Mucosa of gallbladder (tissue), 1 donor: Measurements from ENCODE around the gene TOP3A. TPM values are rescaled to one million over a fixed set of nuclear protein-coding genes. Genes with fewer than 3 reads are reported as not detected.
A peak's percentile ranks its signal among the peaks of the same experiment; 100 is the strongest.

Experiments used
- DNase-seq: peaks from one replicate; pipeline ENCODE4 v3.0.0-alpha.2; 2020; ENCODE audit warnings: low spot score
- total RNA-seq: library from RNA; stranded (reverse); gene quantifications from one replicate; pipeline ENCODE4 v1.2.1, GENCODE V29; 2021
- donor health status: DM: no; HTN: no; CAD: no.

Gene TOP3A
- total RNA-seq, 1 donor from 2014 or later = 25.6 TPM

DNA sequence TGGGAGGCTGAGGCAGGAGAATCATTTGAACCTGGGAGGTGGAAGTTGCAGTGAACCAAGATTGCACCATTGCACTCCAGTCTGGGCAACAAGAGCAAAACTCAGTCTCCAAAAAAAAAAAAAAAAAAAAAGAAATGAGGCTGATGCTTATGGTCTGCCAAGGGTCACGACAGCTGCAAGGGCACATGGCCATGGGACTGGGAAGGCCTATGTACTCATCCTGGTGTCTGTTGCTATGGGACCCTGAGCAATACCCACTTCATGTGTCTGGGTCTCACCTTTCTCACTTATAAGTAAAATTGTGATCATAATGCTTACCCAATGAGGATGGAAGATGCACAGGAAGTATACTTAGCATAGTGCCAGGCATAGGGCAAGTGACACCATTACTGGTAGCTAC is 37.7 kb downstream of the TOP3A start:
- DNase-seq = no peak

DNA sequence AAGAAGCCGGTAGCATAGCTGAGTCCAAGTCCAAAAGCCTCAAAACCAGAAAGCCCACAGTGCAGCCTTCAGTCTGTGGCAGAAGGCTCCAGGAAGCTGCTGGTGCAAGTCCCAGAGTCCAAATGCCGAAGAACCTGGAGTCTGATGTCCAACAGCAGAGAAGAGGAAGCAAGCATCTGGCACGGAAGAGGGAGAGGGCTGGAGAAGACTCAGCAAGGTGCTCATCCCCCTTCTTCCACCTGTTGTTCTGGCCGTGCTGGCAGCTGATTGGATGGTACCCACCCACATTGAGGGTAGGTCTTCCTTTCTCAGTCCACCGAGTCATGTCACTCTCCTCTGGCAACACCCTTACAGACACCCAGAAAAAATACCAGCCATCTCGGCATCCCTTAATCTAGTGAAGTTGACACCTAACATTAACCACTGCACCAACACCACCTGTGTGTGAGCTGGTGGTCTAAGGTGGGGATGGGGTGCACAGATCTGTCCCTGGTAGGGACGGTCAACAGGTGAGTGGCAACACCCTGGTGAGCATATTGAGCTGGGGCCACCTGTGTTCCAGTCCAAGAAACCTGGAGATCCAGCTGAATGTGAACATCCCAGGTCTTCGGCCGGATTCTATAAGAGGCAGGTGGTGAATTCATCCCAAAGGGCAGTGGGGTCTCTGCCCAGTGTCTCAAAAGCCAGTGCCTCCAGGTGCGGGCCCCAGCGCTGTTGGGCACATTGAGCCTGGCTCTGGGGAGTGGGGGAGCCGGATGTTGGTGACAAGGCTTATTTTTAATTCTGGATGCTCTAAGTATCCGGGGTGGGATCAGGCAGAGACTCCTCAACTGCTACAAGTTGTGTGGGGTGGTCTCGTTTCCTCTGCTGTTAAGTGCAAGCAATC is 44.5 kb downstream of the TOP3A start:
- no peak for DNase-seq

DNA sequence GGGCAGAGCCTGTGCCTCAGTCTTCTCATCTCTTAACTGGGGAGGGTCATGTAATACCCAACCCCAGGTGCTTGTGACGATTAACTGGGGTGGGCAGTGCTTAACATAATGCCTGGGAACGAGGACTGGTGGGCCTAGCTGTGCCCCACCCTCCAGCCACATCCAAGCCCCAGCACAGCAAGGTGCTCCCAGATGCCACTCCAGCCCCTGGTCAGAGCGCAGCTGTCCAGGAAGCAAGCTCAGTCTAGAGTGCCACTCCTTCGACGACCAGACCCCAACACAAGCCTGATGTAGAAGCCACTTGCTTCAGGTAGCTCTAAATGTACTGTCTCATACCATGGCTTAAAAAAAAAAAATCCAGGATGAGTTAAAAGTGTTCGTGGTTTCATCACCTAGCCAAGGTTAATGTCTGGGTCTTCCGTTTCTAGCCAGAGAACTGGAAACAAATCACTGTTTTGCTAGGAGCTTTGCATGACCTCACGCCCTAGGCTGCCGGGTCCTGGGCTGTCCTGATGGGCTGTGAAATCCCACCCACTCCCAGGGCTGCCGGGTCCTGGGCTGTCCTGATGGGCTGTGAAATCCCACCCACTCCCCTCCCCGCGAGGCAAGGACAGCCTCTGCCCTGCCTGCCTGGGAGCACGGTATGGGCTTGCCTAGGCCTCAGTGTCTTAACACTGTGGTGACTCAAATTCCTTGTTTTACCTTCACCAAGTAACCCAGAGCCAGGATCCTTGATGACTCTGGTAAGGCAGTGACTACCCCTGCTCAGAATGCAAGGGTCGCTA is 46.7 kb downstream of the TOP3A start:
- DNase-seq = no peak

DNA sequence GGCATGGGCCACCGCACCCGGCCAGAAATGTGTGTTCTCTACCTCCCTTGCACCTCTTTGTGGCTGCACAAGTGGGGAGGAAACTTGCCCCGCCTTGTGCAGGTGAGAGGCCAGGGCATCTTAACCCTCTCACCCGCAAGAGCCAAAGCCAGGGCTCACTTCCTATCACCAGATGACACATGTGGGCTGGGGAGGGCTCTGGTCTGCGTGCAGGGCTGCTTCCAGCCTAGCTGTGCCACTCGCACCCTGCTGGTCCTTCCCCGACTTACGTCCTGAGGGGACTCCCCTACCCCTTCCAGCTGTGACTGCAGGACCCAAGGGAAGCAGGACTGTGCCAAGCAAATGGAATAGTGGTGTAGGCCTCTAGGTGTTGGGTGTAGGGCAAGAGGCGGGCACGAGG is 47.4 kb downstream of the TOP3A start:
- DNase-seq = no peak

DNA sequence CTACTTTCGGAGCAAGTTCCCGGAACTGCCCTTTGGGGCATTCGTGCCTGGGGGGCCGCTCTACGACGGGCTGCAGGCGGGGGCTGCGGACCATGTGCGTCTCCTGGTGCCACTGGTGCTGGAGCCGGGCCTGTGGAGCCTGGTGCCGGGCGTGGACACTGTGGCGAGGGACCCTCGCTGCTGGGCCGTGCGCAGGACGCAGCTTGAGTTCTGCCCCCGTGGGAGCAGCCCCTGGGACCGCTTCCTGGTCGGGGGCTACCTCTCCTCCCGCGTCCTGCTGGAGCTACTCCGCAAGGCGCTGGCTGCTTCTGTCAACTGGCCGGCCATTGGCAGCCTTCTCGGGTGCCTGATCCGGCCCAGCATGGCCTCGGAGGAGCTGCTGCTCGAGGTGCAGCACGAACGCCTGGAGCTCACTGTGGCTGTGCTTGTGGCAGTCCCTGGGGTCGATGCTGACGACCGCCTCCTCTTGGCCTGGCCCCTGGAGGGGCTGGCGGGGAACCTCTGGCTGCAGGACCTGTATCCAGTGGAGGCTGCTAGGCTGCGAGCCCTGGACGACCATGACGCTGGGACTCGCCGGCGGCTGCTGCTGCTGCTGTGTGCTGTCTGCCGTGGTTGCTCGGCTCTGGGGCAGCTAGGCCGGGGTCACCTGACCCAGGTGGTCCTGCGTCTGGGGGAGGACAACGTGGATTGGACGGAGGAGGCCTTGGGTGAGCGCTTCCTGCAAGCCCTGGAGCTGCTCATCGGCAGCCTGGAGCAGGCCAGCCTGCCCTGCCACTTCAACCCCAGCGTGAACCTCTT is 50.7 kb downstream of the TOP3A start:
- DNase-seq = no peak

DNA sequence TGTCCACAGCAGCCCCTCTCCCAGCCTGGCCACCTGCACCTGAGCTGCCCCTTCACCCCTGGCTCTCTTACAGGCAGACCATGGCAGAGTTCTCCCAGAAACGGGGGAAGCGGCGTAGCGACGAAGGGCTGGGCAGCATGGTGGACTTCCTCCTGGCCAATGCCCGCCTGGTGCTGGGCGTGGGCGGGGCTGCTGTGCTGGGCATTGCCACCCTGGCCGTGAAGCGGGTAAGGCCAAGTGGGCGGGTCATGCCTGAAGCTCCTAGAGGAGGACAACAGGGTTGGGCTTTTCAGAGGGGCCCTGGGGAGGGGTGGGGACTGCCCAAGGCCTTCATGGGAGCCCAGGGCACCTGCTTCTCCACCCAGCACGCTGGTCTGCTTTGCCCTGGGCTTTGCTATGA is 52.2 kb downstream of the TOP3A start:
- no peak for DNase-seq

DNA sequence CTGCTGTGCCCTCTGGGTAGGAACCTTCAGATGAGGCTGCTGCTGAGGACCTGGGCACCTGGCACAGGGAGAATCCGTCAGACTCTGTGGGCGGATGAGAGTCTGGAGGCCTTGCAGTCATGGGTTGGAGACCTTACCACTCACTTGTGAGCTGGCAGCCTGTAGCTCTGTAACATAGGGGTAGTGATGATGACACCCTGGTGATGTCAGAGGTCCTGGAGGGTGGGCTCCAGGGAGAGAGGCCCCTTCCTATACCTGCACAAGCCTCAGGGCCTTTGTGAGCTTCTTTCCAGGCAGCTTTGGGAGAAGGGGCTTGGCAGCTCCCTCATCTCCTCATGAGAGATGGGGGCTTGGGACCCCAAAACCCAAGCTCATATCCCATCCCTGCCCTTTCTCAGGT is 52.7 kb downstream of the TOP3A start:
- DNase-seq = no peak

DNA sequence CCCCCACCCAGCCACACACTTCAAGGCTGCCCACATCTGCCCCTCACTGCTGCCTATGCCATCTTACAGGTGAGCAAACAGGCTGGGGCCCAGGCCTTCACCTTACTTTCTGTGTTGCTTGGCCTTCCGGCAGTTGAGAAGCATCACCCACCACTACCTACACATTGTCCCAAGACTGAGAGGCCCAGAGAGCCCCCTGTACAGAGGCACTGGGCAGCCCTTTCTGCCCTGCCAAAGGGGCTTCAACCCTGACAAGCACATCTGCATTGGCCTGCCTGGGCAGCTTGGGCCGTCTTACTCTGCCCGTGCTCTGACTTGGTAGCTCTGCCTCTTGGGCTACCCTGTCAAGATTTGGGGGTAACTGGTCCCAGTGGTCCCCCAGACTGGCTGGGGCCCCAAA is 53.1 kb downstream of the TOP3A start:
- DNase-seq = no peak

DNA sequence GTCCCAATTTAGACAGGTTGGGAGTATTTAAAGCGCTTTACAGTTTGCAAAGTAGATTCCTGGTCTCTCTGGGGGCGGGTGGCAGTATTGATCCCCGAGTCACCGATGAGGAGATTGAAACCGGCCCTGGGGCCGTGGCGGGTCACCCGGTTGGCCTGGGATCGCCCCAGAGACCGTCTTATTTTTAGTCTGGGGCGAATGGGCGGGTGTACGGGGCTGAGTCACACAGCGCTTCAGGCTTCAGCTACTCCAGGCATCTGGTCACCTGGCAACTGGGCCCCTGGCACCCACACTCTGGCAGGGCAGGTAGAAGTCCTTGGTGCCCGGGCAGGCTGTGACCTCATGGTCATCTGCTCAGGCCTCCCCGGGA is 53.7 kb downstream of the TOP3A start:
- peak; percentile 54 for DNase-seq

DNA sequence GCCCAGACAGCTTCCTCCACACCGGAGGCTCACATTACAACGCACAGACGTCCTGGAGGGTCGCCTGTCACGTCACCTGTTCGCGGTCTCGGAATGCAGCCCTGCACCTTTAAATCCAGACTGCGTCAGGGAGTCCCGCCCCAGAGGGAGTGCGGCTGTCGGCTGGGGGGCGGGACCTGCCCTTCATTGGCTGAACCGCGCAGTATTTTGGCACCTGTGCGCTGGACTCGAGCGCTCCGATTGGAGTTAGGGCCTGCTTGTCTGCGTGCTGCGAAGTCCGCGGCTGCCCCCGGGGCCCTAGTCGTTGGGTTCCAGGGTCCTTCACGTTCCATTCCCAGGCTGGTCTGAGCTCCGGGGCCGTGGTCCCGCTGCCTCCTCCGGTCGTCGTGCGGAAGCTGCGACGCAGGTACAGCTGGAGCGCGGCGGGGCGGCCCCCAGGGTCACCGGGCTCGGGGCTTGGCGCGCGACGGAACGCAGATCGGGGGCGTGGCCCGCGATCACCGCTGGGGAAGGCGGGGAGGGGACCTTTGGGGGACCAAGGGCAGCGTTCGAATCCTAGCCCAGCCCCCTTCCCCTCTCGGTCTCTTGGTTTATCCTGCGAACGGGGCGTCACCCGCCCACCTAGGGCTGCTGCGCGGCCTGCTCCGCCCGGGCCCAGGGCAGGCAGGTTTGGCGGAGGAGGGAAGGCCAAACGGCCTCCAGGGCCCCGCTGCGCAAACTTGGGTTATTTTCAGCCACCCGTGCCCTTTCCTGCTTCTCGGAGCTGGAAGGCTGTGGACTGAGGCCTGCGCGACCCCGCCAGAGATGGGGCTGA is 54.3 kb downstream of the TOP3A start, which contains the start of gene MIEF2:
TSS of gene MIEF2 (plus strand) at position 331 of the 814 bp plus-strand sequence. CDS start 2,059 bp downstream, outside the sequence.
- peak; percentile 96 for DNase-seq

DNA sequence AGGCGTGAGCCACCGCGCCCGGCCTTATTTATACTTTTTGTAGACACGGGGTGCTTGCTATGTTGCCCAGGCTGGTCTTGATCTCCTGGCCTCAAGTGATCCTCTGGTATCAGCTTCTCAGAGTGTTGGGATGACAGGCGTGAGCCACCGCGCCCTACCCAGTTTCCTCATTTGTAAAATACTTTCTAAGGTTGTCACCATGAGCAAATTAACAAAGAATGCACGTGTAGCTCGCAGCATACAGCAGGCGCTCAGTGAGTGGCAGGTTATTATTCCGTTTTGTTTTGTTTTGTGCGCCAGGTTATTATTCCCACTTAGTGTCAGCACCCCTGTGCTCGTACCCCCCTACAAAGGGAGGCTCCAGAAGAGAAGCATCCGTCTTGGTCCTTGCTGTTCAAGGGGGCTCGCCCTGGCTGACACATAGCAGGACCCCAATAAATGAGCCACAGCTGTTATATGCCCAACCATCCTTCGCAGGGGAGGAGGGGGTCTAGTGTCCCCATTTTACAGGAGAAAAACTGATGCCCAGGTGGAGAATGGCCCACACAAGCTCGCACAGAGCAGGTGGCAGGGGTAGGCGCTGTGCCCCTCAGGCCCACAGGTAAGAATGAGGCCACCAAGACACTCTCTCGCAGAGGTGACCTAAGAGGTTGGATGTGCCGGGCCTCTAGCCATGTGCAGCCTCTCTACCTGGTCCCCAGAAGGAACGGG is 55.0 kb downstream of the TOP3A start:
- DNase-seq = no peak

DNA sequence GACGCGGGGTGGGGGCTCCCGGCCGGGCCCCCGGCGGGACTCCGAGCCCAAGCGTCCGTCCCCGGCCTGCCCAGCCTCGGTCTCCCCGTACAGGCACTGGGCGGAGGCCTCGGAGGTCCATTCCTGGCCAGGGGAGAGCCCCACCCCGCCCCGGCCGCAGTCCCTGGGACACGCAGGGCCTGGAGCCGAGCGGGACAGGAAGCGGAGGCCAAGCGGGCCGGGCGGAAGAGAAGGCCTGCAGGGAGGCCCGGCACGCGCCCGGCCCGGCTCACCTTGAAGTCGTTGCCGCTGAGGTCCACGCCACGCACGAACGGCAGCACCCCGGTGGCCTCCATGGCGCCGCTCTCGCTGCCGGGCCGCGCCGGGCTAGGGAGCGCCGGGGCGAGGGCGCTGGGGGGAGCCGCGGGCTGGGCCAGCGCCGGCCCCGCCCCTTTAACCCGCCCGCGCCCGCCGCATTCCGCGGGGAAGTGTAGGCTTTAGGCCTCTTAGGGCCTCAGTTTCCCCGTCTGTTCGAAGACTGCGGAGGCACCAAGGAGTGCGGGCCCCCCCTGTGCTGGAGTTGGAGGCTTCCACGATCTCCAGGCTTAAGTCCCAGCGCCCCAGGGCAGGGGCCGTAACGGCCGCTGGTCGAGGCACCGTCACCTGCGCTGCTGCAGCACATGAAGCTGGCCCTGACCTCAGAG is 56.3 kb downstream of the TOP3A start, which contains the start of gene FLII:
TSS of gene FLII (minus strand) at position 383 of the 683 bp plus-strand sequence. CDS start at position 335, 48 bp downstream.
- DNase-seq = peak; percentile 28

DNA sequence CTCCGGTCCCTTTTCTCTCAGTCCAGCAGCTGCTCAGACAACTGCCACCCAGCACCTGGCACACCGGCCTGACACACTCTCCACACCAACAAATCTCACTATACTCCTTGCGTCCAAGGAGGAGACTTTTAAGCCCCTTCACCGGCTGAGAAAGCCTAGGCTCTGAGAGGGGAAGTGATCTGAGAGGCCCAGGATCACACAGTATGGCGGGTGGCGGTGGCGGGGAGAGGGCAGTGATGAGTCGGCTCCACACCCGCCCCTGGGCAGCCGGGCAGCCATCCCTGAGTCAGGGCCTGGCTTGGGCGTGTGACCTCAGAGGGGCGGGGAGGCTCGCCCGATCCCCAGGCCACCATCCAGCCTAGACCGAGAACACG is 56.8 kb downstream of the TOP3A start:
- peak; percentile 51 for DNase-seq

DNA sequence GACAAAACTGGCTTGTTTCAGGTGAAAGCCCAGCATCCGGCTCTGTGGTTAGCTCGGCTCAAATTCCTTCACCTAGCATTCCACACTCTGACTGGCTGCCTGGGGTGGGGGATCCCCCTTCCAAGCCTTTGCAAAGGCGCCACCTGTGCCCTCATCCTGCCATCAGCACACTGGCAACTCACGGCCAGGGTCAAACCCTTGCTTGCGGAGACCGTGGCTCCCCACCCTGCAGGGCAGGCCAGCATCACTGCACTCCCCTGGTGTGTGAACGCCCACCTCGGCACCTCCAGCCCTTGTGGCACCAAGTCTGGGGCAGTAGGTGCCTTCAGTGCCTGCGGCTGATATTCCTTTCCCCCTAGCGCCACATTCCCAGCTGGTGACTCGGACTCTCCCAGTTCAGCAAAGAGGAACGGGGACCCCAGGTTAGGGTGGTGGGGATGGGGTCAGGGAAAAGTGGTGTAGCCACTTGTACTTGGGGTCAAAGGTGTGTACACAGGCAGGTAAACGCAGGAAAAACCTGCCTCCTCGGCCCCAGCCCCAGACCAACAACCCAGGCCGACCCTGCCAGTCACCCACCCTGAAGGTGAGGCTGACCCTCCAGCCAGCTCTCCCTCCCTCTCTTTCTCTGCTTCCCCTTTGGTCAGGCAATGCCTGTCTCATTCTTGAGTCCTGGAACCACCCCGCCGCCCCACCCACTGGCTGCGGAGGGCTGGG is 57.4 kb downstream of the TOP3A start:
- peak; percentile 37 for DNase-seq

DNA sequence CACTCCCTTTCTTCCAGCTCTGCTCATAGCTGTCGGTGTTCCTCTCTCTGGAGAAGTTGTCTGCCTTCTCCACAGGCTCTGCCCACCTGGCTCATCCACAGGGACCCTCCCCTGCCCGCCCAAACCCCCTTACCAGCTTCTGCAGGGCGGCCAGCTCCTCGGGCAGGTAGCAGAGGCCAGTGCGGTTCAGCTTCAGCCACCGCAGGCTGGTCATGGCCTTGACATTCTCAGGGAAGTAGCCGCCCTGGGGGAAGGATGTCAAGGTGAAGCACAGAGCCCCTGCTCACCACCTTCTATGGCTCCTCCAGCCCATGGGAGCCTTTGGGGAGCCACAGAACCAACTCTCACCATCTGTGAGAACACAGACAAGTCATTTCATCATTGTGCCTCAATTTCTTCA is 58.0 kb downstream of the TOP3A start:
- DNase-seq = no peak

DNA sequence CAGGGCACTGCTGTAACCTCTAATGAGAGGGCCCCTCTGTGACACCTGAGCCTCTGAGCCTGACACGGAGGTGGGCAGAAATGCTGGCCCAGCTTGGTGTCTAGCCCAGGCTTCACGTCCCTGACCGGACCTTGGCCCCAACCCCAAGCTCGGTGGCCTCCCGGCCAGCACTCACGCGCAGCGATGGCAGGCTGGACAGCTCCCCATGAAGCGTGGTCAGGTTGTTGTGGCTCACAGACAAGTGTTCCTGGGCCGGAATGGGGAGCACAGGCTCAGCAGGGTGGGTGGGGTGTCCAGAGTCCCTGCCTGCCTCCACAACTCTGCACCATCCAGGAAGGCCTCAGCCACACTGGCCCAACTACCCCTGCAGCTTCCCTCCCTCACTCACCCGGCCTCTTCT is 58.4 kb downstream of the TOP3A start:
- no peak for DNase-seq

DNA sequence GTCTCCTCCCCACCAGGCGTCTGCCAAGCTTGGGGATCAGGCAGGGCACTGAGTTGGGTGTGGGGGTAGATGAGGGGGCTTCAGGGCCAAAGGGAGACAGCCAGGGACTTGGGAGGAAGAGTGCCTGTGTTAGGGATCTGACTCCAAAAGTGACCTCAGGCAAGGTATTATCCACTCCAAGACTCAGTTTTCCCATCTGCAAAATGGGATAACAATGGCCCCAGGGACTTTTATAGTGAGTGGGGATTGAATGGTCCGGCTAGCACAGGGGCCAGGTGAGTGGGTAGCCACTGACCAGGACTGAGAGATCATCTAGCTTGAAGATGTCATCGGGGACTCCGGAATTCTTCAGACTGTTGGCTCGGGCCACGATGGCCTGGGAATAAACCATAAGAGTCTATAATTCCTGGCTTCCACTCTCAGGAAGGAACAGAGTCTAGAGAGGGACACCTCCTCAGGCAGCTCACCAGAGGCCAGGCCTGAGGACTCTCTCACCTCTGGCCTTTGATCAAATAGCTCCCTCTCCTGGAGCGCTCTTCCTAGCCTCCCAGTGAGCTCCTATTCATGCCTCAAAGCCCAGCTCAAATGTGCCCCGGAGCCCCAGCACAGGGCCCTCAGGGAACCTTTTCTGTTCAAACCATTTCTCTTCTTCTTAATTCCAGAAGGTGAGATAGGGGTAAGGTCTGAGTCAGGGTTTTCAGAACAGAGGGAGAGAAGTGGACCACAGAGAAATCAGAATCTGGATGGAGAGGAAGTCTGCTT is 59.7 kb downstream of the TOP3A start:
- no peak for DNase-seq
